Fibroblast of lung (primary cell): ENCODE data around the gene QRICH2.

Experiments
- EZH2 ChIP-seq: IDR thresholded peaks from 2 replicates; pipeline ENCODE4 v1.5.1; 2012; ENCODE audit warnings: low read length, control low read depth, mild to moderate bottlenecking; ENCODE audit errors: missing control alignments
- TF ChIP-seq, protein P1 (sequence below), 2 donors: IDR thresholded peaks in 1 of 2; conservative IDR thresholded peaks in 1 of 2; 1 replicate in 1 of 2; 2 replicates in 1 of 2; pipeline ENCODE4 v1.5.1; 2011 to 2012; ENCODE audit warnings: low read length in 2 of 2, control low read depth in 1 of 2, inconsistent platforms in 1 of 2, low read depth in 1 of 2, mild to moderate bottlenecking in 1 of 2

DNA sequence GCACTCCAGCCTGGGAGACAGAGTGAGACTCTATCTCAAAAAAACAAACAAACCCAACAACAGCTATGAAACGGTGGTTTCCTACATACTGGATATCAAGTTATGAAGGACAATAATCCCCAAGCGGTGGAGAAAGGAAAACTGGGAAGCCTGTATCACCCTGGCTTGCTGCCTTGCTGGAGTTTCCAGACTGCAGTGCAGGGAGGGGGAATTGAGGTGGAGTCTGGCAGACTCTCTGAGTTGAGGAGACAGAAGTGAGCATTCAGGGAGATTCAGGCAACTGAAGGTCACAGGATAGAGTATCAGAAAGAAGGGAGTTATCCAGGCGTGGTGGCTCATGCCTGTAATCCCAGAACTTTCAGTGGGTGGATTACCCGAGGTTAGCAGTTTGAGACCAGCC is 11.9 kb downstream of the QRICH2 start:
- TF ChIP-seq, protein P1, sequence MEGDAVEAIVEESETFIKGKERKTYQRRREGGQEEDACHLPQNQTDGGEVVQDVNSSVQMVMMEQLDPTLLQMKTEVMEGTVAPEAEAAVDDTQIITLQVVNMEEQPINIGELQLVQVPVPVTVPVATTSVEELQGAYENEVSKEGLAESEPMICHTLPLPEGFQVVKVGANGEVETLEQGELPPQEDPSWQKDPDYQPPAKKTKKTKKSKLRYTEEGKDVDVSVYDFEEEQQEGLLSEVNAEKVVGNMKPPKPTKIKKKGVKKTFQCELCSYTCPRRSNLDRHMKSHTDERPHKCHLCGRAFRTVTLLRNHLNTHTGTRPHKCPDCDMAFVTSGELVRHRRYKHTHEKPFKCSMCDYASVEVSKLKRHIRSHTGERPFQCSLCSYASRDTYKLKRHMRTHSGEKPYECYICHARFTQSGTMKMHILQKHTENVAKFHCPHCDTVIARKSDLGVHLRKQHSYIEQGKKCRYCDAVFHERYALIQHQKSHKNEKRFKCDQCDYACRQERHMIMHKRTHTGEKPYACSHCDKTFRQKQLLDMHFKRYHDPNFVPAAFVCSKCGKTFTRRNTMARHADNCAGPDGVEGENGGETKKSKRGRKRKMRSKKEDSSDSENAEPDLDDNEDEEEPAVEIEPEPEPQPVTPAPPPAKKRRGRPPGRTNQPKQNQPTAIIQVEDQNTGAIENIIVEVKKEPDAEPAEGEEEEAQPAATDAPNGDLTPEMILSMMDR (conservative IDR thresholded peaks at IDR 0.05 in 1 of 2, IDR thresholded peaks at IDR 0.05 in 1 of 2; ENCODE audit: low read depth in 1 of 2, low read length in 2 of 2), result no peak
- no peak for TF ChIP-seq EZH2
